Astrocyte (in vitro differentiated cells and primary cell): ENCODE data around the gene HOOK1.

Experiments
- CTCF ChIP-seq: IDR thresholded peaks from 2 replicates; pipeline ENCODE4 v1.5.1; 2011; ENCODE audit warnings: low read depth, mild to moderate bottlenecking, inconsistent platforms, low read length, moderate library complexity; ENCODE audit not compliant: insufficient read depth
- EZH2 ChIP-seq: IDR thresholded peaks from 2 replicates; pipeline ENCODE4 v1.6.1; 2012; ENCODE audit warnings: mild to moderate bottlenecking, low read length, inconsistent platforms; ENCODE audit not compliant: insufficient read depth

GRCh38 chr1:59846895-59847282, 32.1 kb downstream of the HOOK1 start:
- no peak for TF ChIP-seq CTCF
- no peak for TF ChIP-seq EZH2
